ENCODE data around the gene SUN2. TPM values are rescaled to one million over a fixed set of nuclear protein-coding genes. Genes with fewer than 3 reads are reported as not detected.

The SUN2 gene
- total RNA-seq, 1 donor from 2014 or later: 41.7 TPM

- H3K9me3 Mint-ChIP-seq: no peaks in the 10 kb centered on the region
- peak; percentile 49 for DNase-seq (ENCODE audit: low read depth, low spot score)
- no peak overlapping the region for H3K27ac Mint-ChIP-seq (ENCODE audit: unreplicated experiment)
- TF ChIP-seq CTCF (conservative IDR thresholded peaks at IDR 0.05): peak; percentile 82
- H3K27me3 Mint-ChIP-seq (ENCODE audit: low read depth): no peaks in the 10 kb centered on the region
- no peaks in the 10 kb centered on the region for H3K4me1 Mint-ChIP-seq
- peak overlapping the region; percentile 54 for H3K4me3 Mint-ChIP-seq
- peaks cover 9% of the 10 kb centered on the region for H3K36me3 Mint-ChIP-seq (ENCODE audit: low read depth)
Observed at GRCh38 chr22:38733329-38733723, 22.5 kb downstream of the SUN2 start.

GRCh38 chr22:38732251-38732815 lies 23.5 kb downstream of the SUN2 start:
- DNase-seq (ENCODE audit: low read depth, low spot score): no peak
- H3K36me3 Mint-ChIP-seq (ENCODE audit: low read depth): peaks cover 7% of the 10 kb centered on the region
- H3K4me3 Mint-ChIP-seq: no peak overlapping the region
- no peak for TF ChIP-seq CTCF (conservative IDR thresholded peaks at IDR 0.05)
- no peak overlapping the region for H3K27ac Mint-ChIP-seq (ENCODE audit: unreplicated experiment)
- no peaks in the 10 kb centered on the region for H3K4me1 Mint-ChIP-seq
- H3K9me3 Mint-ChIP-seq: no peaks in the 10 kb centered on the region
- H3K27me3 Mint-ChIP-seq (ENCODE audit: low read depth): no peaks in the 10 kb centered on the region

- H3K27me3 Mint-ChIP-seq (ENCODE audit: low read depth): no peaks in the 10 kb centered on the region
- peaks cover 4% of the 10 kb centered on the region for H3K36me3 Mint-ChIP-seq (ENCODE audit: low read depth)
- no peak for TF ChIP-seq CTCF (conservative IDR thresholded peaks at IDR 0.05)
- DNase-seq (ENCODE audit: low read depth, low spot score): no peak
- H3K4me3 Mint-ChIP-seq: no peak overlapping the region
- no peaks in the 10 kb centered on the region for H3K9me3 Mint-ChIP-seq
- H3K27ac Mint-ChIP-seq (ENCODE audit: unreplicated experiment): no peak overlapping the region
- no peaks in the 10 kb centered on the region for H3K4me1 Mint-ChIP-seq
Observed at GRCh38 chr22:38731703-38732161, 24.1 kb downstream of the SUN2 start.

GRCh38 chr22:38730411-38730871 lies 25.4 kb downstream of the SUN2 start:
- TF ChIP-seq CTCF (conservative IDR thresholded peaks at IDR 0.05): no peak
- Mint-ChIP-seq H3K36me3 (ENCODE audit: low read depth) (peaks cover 5% of the 10 kb centered on the region), H3K27me3 (ENCODE audit: low read depth) (no peaks in the 10 kb centered on the region), H3K4me1 (no peaks in the 10 kb centered on the region), H3K4me3 (no peak overlapping the region), H3K27ac (ENCODE audit: unreplicated experiment) (peak overlapping the region; percentile 19), H3K9me3 (no peaks in the 10 kb centered on the region)
- DNase-seq (ENCODE audit: low read depth, low spot score): no peak

GRCh38 chr22:38729946-38730345 lies 25.9 kb downstream of the SUN2 start:
- H3K27me3 Mint-ChIP-seq (ENCODE audit: low read depth): no peaks in the 10 kb centered on the region
- H3K9me3 Mint-ChIP-seq: no peaks in the 10 kb centered on the region
- no peak for DNase-seq (ENCODE audit: low read depth, low spot score)
- no peaks in the 10 kb centered on the region for H3K4me1 Mint-ChIP-seq
- TF ChIP-seq CTCF (conservative IDR thresholded peaks at IDR 0.05): no peak
- peak overlapping the region; percentile 15 for H3K4me3 Mint-ChIP-seq
- H3K36me3 Mint-ChIP-seq (ENCODE audit: low read depth): peaks cover 8% of the 10 kb centered on the region
- no peak overlapping the region for H3K27ac Mint-ChIP-seq (ENCODE audit: unreplicated experiment)
